HUES48 (cell line): ENCODE data around the gene BRD3OS.

Experiments used
- H3K27ac ChIP-seq: one replicate; pipeline ENCODE4 v1.7.0; 2013; ENCODE audit warnings: low read depth, low read length, inconsistent platforms
- H3K27me3 ChIP-seq: 2 replicates; pipeline ENCODE4 v1.6.1; 2013; ENCODE audit warnings: mild to moderate bottlenecking, low read length; ENCODE audit not compliant: control insufficient read depth, insufficient read depth
- H3K36me3 ChIP-seq: 2 replicates; pipeline ENCODE4 v1.6.1; 2013; ENCODE audit warnings: low read length; ENCODE audit not compliant: control insufficient read depth, insufficient read depth
- H3K4me1 ChIP-seq: 2 replicates; pipeline ENCODE4 v1.6.1; 2013; ENCODE audit warnings: mild to moderate bottlenecking, low read length; ENCODE audit not compliant: control insufficient read depth, insufficient read depth
- H3K4me3 ChIP-seq: 2 replicates; pipeline ENCODE4 v1.5.1; 2013; ENCODE audit warnings: mild to moderate bottlenecking, low read depth, low read length
- H3K9ac ChIP-seq: 2 replicates; pipeline ENCODE4 v1.6.1; 2013; ENCODE audit warnings: mild to moderate bottlenecking, low read depth, low read length, moderate library complexity
- H3K9me3 ChIP-seq: 2 replicates; pipeline ENCODE4 v1.6.1; 2013; ENCODE audit warnings: low read length; ENCODE audit not compliant: control insufficient read depth, insufficient read depth

Gene BRD3OS

GRCh38 chr9:134039386-134040175, 14.3 kb downstream of the BRD3OS start:
- no peak overlapping the region for H3K4me3 ChIP-seq
- H3K9ac ChIP-seq, result no peak overlapping the region
- H3K27ac ChIP-seq, result no peak overlapping the region
- no peaks in the 10 kb centered on the region for H3K4me1 ChIP-seq
- no peaks in the 10 kb centered on the region for H3K9me3 ChIP-seq
- no peaks in the 10 kb centered on the region for H3K27me3 ChIP-seq
- peaks cover 83% of the 10 kb centered on the region for H3K36me3 ChIP-seq

- H3K4me1 ChIP-seq, result no peaks in the 10 kb centered on the region
- peaks cover 83% of the 10 kb centered on the region for H3K36me3 ChIP-seq
- H3K4me3 ChIP-seq, result no peak overlapping the region
- H3K27me3 ChIP-seq, result no peaks in the 10 kb centered on the region
- no peak overlapping the region for H3K9ac ChIP-seq
- no peak overlapping the region for H3K27ac ChIP-seq
- no peaks in the 10 kb centered on the region for H3K9me3 ChIP-seq
Observed at GRCh38 chr9:134040176-134040565, 14.9 kb downstream of the BRD3OS start.

- H3K9me3 ChIP-seq, result no peaks in the 10 kb centered on the region
- H3K27me3 ChIP-seq, result no peaks in the 10 kb centered on the region
- H3K27ac ChIP-seq, result no peak overlapping the region
- no peaks in the 10 kb centered on the region for H3K4me1 ChIP-seq
- H3K36me3 ChIP-seq, result peaks cover 83% of the 10 kb centered on the region
- H3K4me3 ChIP-seq, result no peak overlapping the region
- no peak overlapping the region for H3K9ac ChIP-seq
Observed at GRCh38 chr9:134040781-134041648, 15.7 kb downstream of the BRD3OS start.

GRCh38 chr9:134041649-134041962, 16.3 kb downstream of the BRD3OS start:
- no peaks in the 10 kb centered on the region for H3K27me3 ChIP-seq
- peaks cover 85% of the 10 kb centered on the region for H3K36me3 ChIP-seq
- H3K4me3 ChIP-seq, result no peak overlapping the region
- H3K9me3 ChIP-seq, result no peaks in the 10 kb centered on the region
- no peak overlapping the region for H3K9ac ChIP-seq
- no peak overlapping the region for H3K27ac ChIP-seq
- H3K4me1 ChIP-seq, result no peaks in the 10 kb centered on the region

- no peak overlapping the region for H3K4me3 ChIP-seq
- H3K4me1 ChIP-seq, result no peaks in the 10 kb centered on the region
- no peaks in the 10 kb centered on the region for H3K27me3 ChIP-seq
- H3K36me3 ChIP-seq, result peaks cover 98% of the 10 kb centered on the region
- H3K9me3 ChIP-seq, result no peaks in the 10 kb centered on the region
- no peak overlapping the region for H3K27ac ChIP-seq
- H3K9ac ChIP-seq, result no peak overlapping the region
Observed at GRCh38 chr9:134043531-134043988, 18.3 kb downstream of the BRD3OS start.

- H3K36me3 ChIP-seq, result peaks cover 98% of the 10 kb centered on the region
- no peak overlapping the region for H3K4me3 ChIP-seq
- no peak overlapping the region for H3K27ac ChIP-seq
- no peaks in the 10 kb centered on the region for H3K4me1 ChIP-seq
- no peaks in the 10 kb centered on the region for H3K9me3 ChIP-seq
- no peak overlapping the region for H3K9ac ChIP-seq
- no peaks in the 10 kb centered on the region for H3K27me3 ChIP-seq
Observed at GRCh38 chr9:134044944-134045343, 19.7 kb downstream of the BRD3OS start.

GRCh38 chr9:134045841-134046544, 20.7 kb downstream of the BRD3OS start:
- Histone ChIP-seq H3K9ac (no peak overlapping the region), H3K27ac (no peak overlapping the region), H3K36me3 (peaks cover 98% of the 10 kb centered on the region), H3K9me3 (no peaks in the 10 kb centered on the region), H3K4me3 (no peak overlapping the region), H3K4me1 (no peaks in the 10 kb centered on the region), H3K27me3 (no peaks in the 10 kb centered on the region)

GRCh38 chr9:134046894-134047681, 21.8 kb downstream of the BRD3OS start:
- H3K4me1 ChIP-seq, result no peaks in the 10 kb centered on the region
- no peak overlapping the region for H3K27ac ChIP-seq
- no peaks in the 10 kb centered on the region for H3K9me3 ChIP-seq
- no peak overlapping the region for H3K9ac ChIP-seq
- H3K36me3 ChIP-seq, result peaks cover 96% of the 10 kb centered on the region
- H3K27me3 ChIP-seq, result no peaks in the 10 kb centered on the region
- no peak overlapping the region for H3K4me3 ChIP-seq

GRCh38 chr9:134047868-134048581, 22.7 kb downstream of the BRD3OS start:
- Histone ChIP-seq H3K4me3 (no peak overlapping the region), H3K27ac (no peak overlapping the region), H3K27me3 (no peaks in the 10 kb centered on the region), H3K4me1 (no peaks in the 10 kb centered on the region), H3K36me3 (peaks cover 99% of the 10 kb centered on the region), H3K9ac (no peak overlapping the region), H3K9me3 (no peaks in the 10 kb centered on the region)

GRCh38 chr9:134048582-134048968, 23.3 kb downstream of the BRD3OS start:
- no peak overlapping the region for H3K9ac ChIP-seq
- no peak overlapping the region for H3K4me3 ChIP-seq
- no peaks in the 10 kb centered on the region for H3K27me3 ChIP-seq
- no peak overlapping the region for H3K27ac ChIP-seq
- no peaks in the 10 kb centered on the region for H3K4me1 ChIP-seq
- H3K9me3 ChIP-seq, result no peaks in the 10 kb centered on the region
- H3K36me3 ChIP-seq, result peaks cover 98% of the 10 kb centered on the region
